ENCODE data around the gene NCOA1. TPM values are rescaled to one million over a fixed set of nuclear protein-coding genes. Genes with fewer than 3 reads are reported as not detected.

NCOA1 gene
- polyA plus RNA-seq, 1 of the 3 experiments (the other 2 are of a cell fraction) = 10.7 TPM

DNA sequence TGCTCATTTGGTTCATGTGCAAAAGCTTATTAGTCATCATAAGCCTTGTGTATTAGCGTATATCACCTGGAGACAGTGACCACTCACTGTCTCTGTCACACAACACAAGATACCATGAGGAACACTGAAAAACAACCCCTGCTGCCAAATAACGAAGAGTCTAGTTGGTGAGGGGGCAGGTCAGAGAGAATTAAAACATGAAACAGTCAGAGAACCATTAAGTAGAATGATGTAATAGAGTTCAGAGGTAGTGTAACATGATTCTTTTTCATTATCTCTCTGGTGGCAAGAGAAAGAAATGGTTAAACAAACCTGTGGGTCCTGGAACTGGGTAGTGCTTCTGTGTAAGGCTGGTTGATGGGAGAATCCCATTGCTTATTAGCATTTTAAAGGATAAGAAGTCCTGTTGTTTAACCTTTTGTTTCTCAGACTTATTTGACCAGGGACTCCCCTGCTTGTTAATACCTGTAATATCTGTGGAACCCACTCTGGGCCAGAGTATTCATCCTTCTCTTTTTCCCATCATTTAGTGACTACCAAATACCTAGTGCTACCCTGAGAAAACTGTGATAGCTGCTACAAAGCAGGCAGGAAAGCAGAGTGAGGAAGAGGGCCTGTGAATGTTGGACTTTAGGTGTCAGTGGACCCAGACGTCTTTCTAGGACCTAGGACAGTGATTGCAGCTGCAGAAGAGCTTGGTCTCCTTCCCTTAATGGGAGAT lies 264.1 kb downstream of the NCOA1 start:
- POLR2A ChIA-PET = no interaction called here
- no peaks in the 10 kb centered on the region for H3K9me2 ChIP-seq
- H3K9me3 ChIP-seq = no peaks in the 10 kb centered on the region
- TF ChIP-seq, protein P1, sequence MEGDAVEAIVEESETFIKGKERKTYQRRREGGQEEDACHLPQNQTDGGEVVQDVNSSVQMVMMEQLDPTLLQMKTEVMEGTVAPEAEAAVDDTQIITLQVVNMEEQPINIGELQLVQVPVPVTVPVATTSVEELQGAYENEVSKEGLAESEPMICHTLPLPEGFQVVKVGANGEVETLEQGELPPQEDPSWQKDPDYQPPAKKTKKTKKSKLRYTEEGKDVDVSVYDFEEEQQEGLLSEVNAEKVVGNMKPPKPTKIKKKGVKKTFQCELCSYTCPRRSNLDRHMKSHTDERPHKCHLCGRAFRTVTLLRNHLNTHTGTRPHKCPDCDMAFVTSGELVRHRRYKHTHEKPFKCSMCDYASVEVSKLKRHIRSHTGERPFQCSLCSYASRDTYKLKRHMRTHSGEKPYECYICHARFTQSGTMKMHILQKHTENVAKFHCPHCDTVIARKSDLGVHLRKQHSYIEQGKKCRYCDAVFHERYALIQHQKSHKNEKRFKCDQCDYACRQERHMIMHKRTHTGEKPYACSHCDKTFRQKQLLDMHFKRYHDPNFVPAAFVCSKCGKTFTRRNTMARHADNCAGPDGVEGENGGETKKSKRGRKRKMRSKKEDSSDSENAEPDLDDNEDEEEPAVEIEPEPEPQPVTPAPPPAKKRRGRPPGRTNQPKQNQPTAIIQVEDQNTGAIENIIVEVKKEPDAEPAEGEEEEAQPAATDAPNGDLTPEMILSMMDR (IDR thresholded peaks at IDR 0.05) = no peak
- no peak for TF ChIP-seq NRF1 (IDR thresholded peaks at IDR 0.05; ENCODE audit: low read depth, low read length)
- TF ChIP-seq GABPA (IDR thresholded peaks at IDR 0.05; ENCODE audit: low read depth) = no peak
- no peak for TF ChIP-seq SMC3 (IDR thresholded peaks at IDR 0.05; ENCODE audit: low read depth, low read length)
- no peak for TF ChIP-seq EZH2phosphoT487 (IDR thresholded peaks at IDR 0.05; ENCODE audit: borderline replicate concordance, low read depth)
- no peak for TF ChIP-seq MEF2A (IDR thresholded peaks at IDR 0.05; ENCODE audit: borderline replicate concordance, low read depth)
- TF ChIP-seq, protein P2, sequence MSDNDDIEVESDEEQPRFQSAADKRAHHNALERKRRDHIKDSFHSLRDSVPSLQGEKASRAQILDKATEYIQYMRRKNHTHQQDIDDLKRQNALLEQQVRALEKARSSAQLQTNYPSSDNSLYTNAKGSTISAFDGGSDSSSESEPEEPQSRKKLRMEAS (IDR thresholded peaks at IDR 0.05; ENCODE audit: low read depth) = no peak
- no peak for TF ChIP-seq GATA2 (CRISPR knock-in tag; IDR thresholded peaks at IDR 0.05)
- no peak for TF ChIP-seq TAF1 (IDR thresholded peaks at IDR 0.05; ENCODE audit: borderline replicate concordance, low read depth, low read length)
- no peaks in the 10 kb centered on the region for H3K79me2 ChIP-seq (ENCODE audit: insufficient read depth)
- H3K4me1 ChIP-seq (ENCODE audit: control insufficient read depth in 1 of 2, insufficient read depth in 2 of 2, low read depth in 1 of 2, low read length in 1 of 2) = no peaks in the 10 kb centered on the region
- no peak overlapping the region for H3K4me2 ChIP-seq
- CTCF ChIA-PET = interaction anchor here (0.6 kb wide), 1 partner anchor 14 kb away, joined by 3 read pairs; no protein-coding TSS in a partner anchor
- 92% methylated on average over 3 of the region's 3 CpGs for WGBS (ENCODE audit: low lambda C conversion rate)
- peaks cover 24 to 46% of the 10 kb centered on the region in 2 experiments for H3K36me3 ChIP-seq (replicated peaks in 1 of 2; ENCODE audit: control insufficient read depth in 1 of 2, insufficient read depth in 2 of 2, low read length in 1 of 2)
- no peak overlapping the region for H2AFZ ChIP-seq (ENCODE audit: low read depth)
- H4K20me1 ChIP-seq (ENCODE audit: insufficient read depth) = no peaks in the 10 kb centered on the region
- H3K9ac ChIP-seq = no peak overlapping the region
- no peaks in the 10 kb centered on the region for H3F3A ChIP-seq (replicated peaks; ENCODE audit: insufficient read depth)
- no peak overlapping the region for H3K4me3 ChIP-seq (ENCODE audit: low read depth in 2 of 2, low read length in 1 of 2)
- no peak overlapping the region for H3K27ac ChIP-seq (ENCODE audit: low read depth in 2 of 2, low read length in 1 of 2)
- H3K27me3 ChIP-seq (ENCODE audit: insufficient read depth) = no peaks in the 10 kb centered on the region
- DNase-seq = no peak

- 93% methylated on average over 1 of the region's 1 CpG for WGBS (ENCODE audit: low lambda C conversion rate)
- POLR2A ChIA-PET = no interaction called here
- TF ChIP-seq TAF1 (IDR thresholded peaks at IDR 0.05; ENCODE audit: borderline replicate concordance, low read depth, low read length) (no peak), POLR2AphosphoS5 (IDR thresholded peaks at IDR 0.05; ENCODE audit: low read depth, low read length) (no peak), FOXM1 (IDR thresholded peaks at IDR 0.05; ENCODE audit: low read depth) (no peak), RCOR1 (IDR thresholded peaks at IDR 0.05; ENCODE audit: low read length) (no peak), MEF2A (IDR thresholded peaks at IDR 0.05; ENCODE audit: borderline replicate concordance, low read depth) (no peak), SIN3A (IDR thresholded peaks at IDR 0.05; ENCODE audit: borderline replicate concordance, low read depth, low read length) (no peak), MXI1 (IDR thresholded peaks at IDR 0.05; ENCODE audit: low read depth, low read length) (no peak), EZH2phosphoT487 (IDR thresholded peaks at IDR 0.05; ENCODE audit: borderline replicate concordance, low read depth) (no peak), TEAD4 (IDR thresholded peaks at IDR 0.05; ENCODE audit: borderline replicate concordance, insufficient read depth) (no peak), SMC3 (IDR thresholded peaks at IDR 0.05; ENCODE audit: low read depth, low read length) (no peak), JUND (IDR thresholded peaks at IDR 0.05) (no peak), ELF1 (IDR thresholded peaks at IDR 0.05) (no peak), RXRA (IDR thresholded peaks at IDR 0.05; ENCODE audit: borderline replicate concordance, low read depth) (no peak), IRF3 (IDR thresholded peaks at IDR 0.05; ENCODE audit: low read depth, low read length) (no peak)
- TF ChIP-seq, protein P3, sequence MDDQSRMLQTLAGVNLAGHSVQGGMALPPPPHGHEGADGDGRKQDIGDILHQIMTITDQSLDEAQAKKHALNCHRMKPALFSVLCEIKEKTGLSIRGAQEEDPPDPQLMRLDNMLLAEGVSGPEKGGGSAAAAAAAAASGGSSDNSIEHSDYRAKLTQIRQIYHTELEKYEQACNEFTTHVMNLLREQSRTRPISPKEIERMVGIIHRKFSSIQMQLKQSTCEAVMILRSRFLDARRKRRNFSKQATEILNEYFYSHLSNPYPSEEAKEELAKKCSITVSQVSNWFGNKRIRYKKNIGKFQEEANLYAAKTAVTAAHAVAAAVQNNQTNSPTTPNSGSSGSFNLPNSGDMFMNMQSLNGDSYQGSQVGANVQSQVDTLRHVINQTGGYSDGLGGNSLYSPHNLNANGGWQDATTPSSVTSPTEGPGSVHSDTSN (IDR thresholded peaks at IDR 0.05) = no peak
- TF ChIP-seq, protein P2 (IDR thresholded peaks at IDR 0.05; ENCODE audit: low read depth) = no peak
Observed at GRCh38 chr2:24756789-24757188, 265.7 kb downstream of the NCOA1 start.

More at GRCh38 chr2:24756789-24757188, 265.7 kb downstream of the NCOA1 start:
- Histone ChIP-seq H3F3A (replicated peaks; ENCODE audit: insufficient read depth) (no peaks in the 10 kb centered on the region), H3K79me2 (ENCODE audit: insufficient read depth) (no peaks in the 10 kb centered on the region), H3K9ac (no peak overlapping the region), H3K4me2 (no peak overlapping the region), H3K27ac (ENCODE audit: low read depth in 2 of 2, low read length in 1 of 2) (no peak overlapping the region), H3K27me3 (ENCODE audit: insufficient read depth) (no peaks in the 10 kb centered on the region), H3K36me3 (replicated peaks in 1 of 2; ENCODE audit: control insufficient read depth in 1 of 2, insufficient read depth in 2 of 2, low read length in 1 of 2) (peaks cover 24 to 46% of the 10 kb centered on the region in 2 experiments), H3K4me3 (ENCODE audit: low read depth in 2 of 2, low read length in 1 of 2) (no peak overlapping the region), H3K9me3 (no peaks in the 10 kb centered on the region), H3K9me2 (no peaks in the 10 kb centered on the region), H3K4me1 (ENCODE audit: control insufficient read depth in 1 of 2, insufficient read depth in 2 of 2, low read depth in 1 of 2, low read length in 1 of 2) (no peaks in the 10 kb centered on the region), H4K20me1 (ENCODE audit: insufficient read depth) (no peaks in the 10 kb centered on the region), H2AFZ (ENCODE audit: low read depth) (no peak overlapping the region)
- no peak for DNase-seq
- CTCF ChIA-PET = no interaction called here
